K562 (cell line): ENCODE measurements around the gene MTCL3.

Experiments
- ATAC-seq: fragments of 200-7000 bp; cut with Tn5 transposase; 3 replicates; pipeline ENCODE4 v1.9.1; 2020; ENCODE audit warnings: moderate library complexity
- BruUV-seq: library from RNA; stranded (reverse); fragments of 400-500 nt; replicated peaks from 2 replicates; lab custom pipeline; 2021; lab: Mats Ljungman, UMichigan
- CTCF ChIA-PET: fragments of 300-600 bp; formaldehyde crosslinking; extraction: SDS; loops from one replicate; lab custom pipeline; 2021; ENCODE audit warnings: low intra/inter-chr PET ratio; lab: Yijun Ruan, JAX
- POLR2A ChIA-PET: fragments of 300-600, 350-650 bp; sonication (Branson Sonifier 250); formaldehyde crosslinking; extraction: SDS; loops from one replicate; lab custom pipeline; 2021; ENCODE audit warnings: antibody characterized with exemption, inconsistent platforms; lab: Yijun Ruan, JAX
- DNase-seq, 4 experiments: peaks; one replicate each; pipeline versions ENCODE4 v3.0.0 to v3.0.0-alpha.2; 2011 to 2018; ENCODE audit warnings: low spot score in 3 of 4, mixed read lengths in 3 of 4; ENCODE audit errors: extremely low read depth in 1 of 4
- FAIRE-seq: peaks from 2 replicates; lab custom pipeline; 2011; peaks lifted over from hg19 to GRCh38; lab: Jason Lieb, UNC
- H2AFZ ChIP-seq: 2 replicates; pipeline ENCODE4 v1.6.0; 2011; ENCODE audit warnings: low read depth, low read length, control low read depth, inconsistent platforms
- H3K27ac ChIP-seq: fragments of 200-600 bp; 3 replicates; pipeline ENCODE4 v1.8.0; 2011; ENCODE audit warnings: low read depth, mild to moderate bottlenecking, control low read depth, inconsistent platforms, low read length, moderate library complexity, mixed read lengths; ENCODE audit errors: extremely low read depth
- H3K27me3 ChIP-seq, 2 experiments: fragments of 300-600 bp in 1 of 2; 2 replicates in 1 of 2; 3 replicates in 1 of 2; pipeline versions ENCODE4 v1.6.0 to v1.8.0; 2011; ENCODE audit warnings: inconsistent platforms in 2 of 2, low read length in 2 of 2, mild to moderate bottlenecking in 1 of 2, mixed read lengths in 1 of 2, moderate library complexity in 1 of 2; ENCODE audit not compliant: control insufficient read depth in 2 of 2, insufficient read depth in 2 of 2
- H3K36me3 ChIP-seq: fragments of 300-600 bp; 3 replicates; pipeline ENCODE4 v1.8.0; 2011; ENCODE audit warnings: mild to moderate bottlenecking, low read length, inconsistent platforms; ENCODE audit not compliant: control insufficient read depth, insufficient read depth
- H3K4me1 ChIP-seq, 2 experiments: fragments of 200-600 bp in 1 of 2; replicated peaks in 1 of 2; 2 replicates in 1 of 2; 3 replicates in 1 of 2; pipeline versions ENCODE4 v1.5.1 to v1.8.0; 2011; ENCODE audit warnings: inconsistent platforms in 2 of 2, low read length in 2 of 2, mild to moderate bottlenecking in 1 of 2, mixed read lengths in 1 of 2, moderate library complexity in 1 of 2; ENCODE audit not compliant: control insufficient read depth in 2 of 2, insufficient read depth in 2 of 2
- H3K4me2 ChIP-seq: 2 replicates; pipeline ENCODE4 v1.6.1; 2011; ENCODE audit warnings: low read length, control low read depth, inconsistent platforms, mixed read lengths; ENCODE audit not compliant: insufficient read depth
- H3K4me3 ChIP-seq: fragments of 200-600 bp; sonication (generic), shearing (Covaris generic); 2 replicates; pipeline ENCODE4 v1.5.1; 2016; ENCODE audit warnings: control low read depth, inconsistent platforms
- H3K79me2 ChIP-seq: fragments of 200-600 bp; 3 replicates; pipeline ENCODE4 v1.8.0; 2011; ENCODE audit warnings: low read length, inconsistent platforms; ENCODE audit not compliant: control insufficient read depth, insufficient read depth
- H3K9ac ChIP-seq, 2 experiments: 2 replicates each; pipeline versions ENCODE4 v1.6.0 to v1.6.1; 2011; ENCODE audit warnings: low read depth in 2 of 2, low read length in 2 of 2, control low read depth in 1 of 2, inconsistent platforms in 1 of 2, mild to moderate bottlenecking in 1 of 2, mixed read lengths in 1 of 2; ENCODE audit not compliant: insufficient read depth in 1 of 2
- H3K9me1 ChIP-seq: one replicate; pipeline ENCODE4 v1.6.0; 2011; ENCODE audit warnings: inconsistent platforms, mild to moderate bottlenecking, low read length, moderate library complexity; ENCODE audit not compliant: control insufficient read depth, insufficient read depth
- H3K9me3 ChIP-seq: replicated peaks from 2 replicates; pipeline ENCODE4 v1.5.1; 2011; ENCODE audit warnings: low read depth, low read length, inconsistent platforms; ENCODE audit not compliant: control insufficient read depth, insufficient read depth
- H4K20me1 ChIP-seq: replicated peaks from 2 replicates; pipeline ENCODE4 v1.6.1; 2011; ENCODE audit warnings: low read length, inconsistent platforms, mixed read lengths; ENCODE audit not compliant: control insufficient read depth, insufficient read depth
- KDM4B ChIP-seq, 2 experiments: fragments of 450-650 bp in 1 of 2; sonication (generic) in 1 of 2; IDR thresholded peaks; 2 replicates each; pipeline ENCODE4 v1.6.1; 2016 to 2017; ENCODE audit warnings: borderline replicate concordance in 2 of 2, antibody characterized with exemption in 1 of 2, low read depth in 1 of 2, mild to moderate bottlenecking in 1 of 2
- NEUROD1 ChIP-seq: fragments of 150-350 bp; IDR thresholded peaks from 2 replicates; pipeline ENCODE4 v1.6.1; 2014; ENCODE audit warnings: borderline replicate concordance, low read length, low read depth; ENCODE audit not compliant: partially characterized antibody
- SMAD1 ChIP-seq: fragments of 150-350 bp; IDR thresholded peaks from 2 replicates; pipeline ENCODE4 v1.6.1; 2014; ENCODE audit warnings: low read length, low read depth; ENCODE audit not compliant: partially characterized antibody
- ZKSCAN8 ChIP-seq: fragments of 200-800 bp; sonication (Bioruptor generic); IDR thresholded peaks from 2 replicates; pipeline ENCODE4 v1.6.1; 2016; ENCODE audit warnings: missing genetic modification characterization, missing compliant biosample characterization
- ZNF12 ChIP-seq: sonication (generic); formaldehyde crosslinking; IDR thresholded peaks from 2 replicates; pipeline ENCODE4 v1.4.0; 2020; ENCODE audit warnings: mild to moderate bottlenecking, missing genetic modification reagents
- ZNF668 ChIP-seq: fragments of 250-450 bp; sonication (Bioruptor Pico); IDR thresholded peaks from 2 replicates; pipeline ENCODE4 v1.8.0; 2022; ENCODE audit warnings: mild to moderate bottlenecking, inconsistent platforms
- WGBS: fragments of 100-300 bp; shearing (Covaris generic); methylation state at CpG from one replicate; pipeline ENCODE4 v1.1.6; 2016; ENCODE audit warnings: low coverage, mixed read lengths; ENCODE audit not compliant: insufficient coverage; ENCODE audit errors: missing lambda C conversion rate; 5-methylcytosine and 5-hydroxymethylcytosine counted together
- in situ Hi-C: fragments of 300-500 bp; cut with MboI; formaldehyde crosslinking; loops from 4 replicates; pipeline ENCODE4 v1.15.0; 2018; ENCODE audit warnings: inconsistent platforms, mixed read lengths
- intact Hi-C: fragments of 100-400 bp; cut with micrococcal nuclease; formaldehyde crosslinking; loops from 2 replicates; pipeline ENCODE4 v1.14.2; 2022
- TF ChIP-seq, protein P1 (sequence below): fragments of 450-650 bp; IDR thresholded peaks from 2 replicates; pipeline ENCODE4 v1.6.1; 2017; ENCODE audit warnings: antibody characterized with exemption
- TF ChIP-seq, protein P2 (sequence below), 2 experiments: IDR thresholded peaks in 1 of 2; conservative IDR thresholded peaks in 1 of 2; 2 replicates each; pipeline ENCODE4 v1.6.1; 2016; ENCODE audit warnings: low read depth in 2 of 2, mild to moderate bottlenecking in 1 of 2, missing compliant biosample characterization in 1 of 2, missing genetic modification characterization in 1 of 2, moderate library complexity in 1 of 2
- TF ChIP-seq, protein P3 (sequence below): fragments of 250-450 bp; sonication (Bioruptor Pico); IDR thresholded peaks from 2 replicates; pipeline ENCODE4 v1.5.0; 2021; ENCODE audit warnings: mild to moderate bottlenecking, borderline replicate concordance

Gene MTCL3

DNA sequence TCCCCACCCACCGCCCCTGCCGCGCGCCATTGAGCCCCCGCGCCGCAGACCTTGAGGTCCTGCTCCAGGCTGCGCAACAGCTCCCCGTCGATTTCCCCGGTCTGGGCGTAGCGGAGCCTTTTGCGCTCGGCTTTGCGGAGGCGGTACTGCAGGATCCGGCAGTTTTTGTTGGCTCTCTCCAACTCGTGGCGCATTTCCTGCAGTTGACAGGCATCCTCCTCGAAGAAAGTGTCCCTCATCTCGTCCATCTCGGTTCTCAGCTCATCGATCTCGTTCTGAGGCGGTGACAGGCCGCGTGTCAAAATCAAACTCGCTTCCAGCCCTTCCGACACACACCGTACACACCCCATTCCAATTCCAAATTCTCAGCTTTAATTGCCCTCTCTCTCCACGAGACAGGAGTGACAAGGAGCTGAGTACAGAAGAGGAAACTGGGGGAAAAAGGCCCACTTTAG, 4.3 kb downstream of the MTCL3 start (continued):
- TF ChIP-seq ZNF668 (CRISPR knock-in tag), result no peak

DNA sequence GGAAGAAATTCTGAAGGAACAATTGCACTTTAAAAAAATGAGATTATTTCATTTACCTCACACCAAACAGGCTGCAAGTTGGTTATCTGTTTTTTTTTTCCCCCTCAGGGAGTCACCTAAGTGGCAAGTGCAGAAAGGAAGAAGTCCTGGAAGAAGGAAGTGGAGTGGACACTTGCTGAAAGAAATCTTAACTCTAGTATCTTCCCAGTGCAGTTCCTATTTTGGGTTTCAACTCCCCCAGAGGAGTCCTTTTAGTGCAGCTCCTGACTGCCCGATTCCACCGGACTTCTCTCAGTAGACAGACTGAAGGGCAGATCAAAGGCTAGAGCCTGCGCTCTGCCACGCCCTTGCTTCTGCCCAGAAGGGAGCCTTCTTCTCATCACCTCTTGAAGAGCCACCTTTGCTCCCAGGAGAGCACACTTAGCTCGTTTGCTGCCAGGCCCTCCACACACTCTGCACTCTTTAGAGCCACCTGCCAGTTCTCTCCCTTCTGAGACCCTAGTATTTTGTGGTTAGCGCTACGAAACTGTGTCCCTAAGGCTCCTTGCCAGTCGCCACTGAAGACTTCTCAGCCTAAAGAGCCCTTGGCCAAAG, 4.9 kb downstream of the MTCL3 start:
- H3K4me1 ChIP-seq, result peaks cover 0 to 14% of the 10 kb centered on the region in 2 experiments; a peak in 2 of 5 replicates
- ChIA-PET POLR2A (no interaction called here), CTCF (no interaction called here)
- peaks cover 0 to 12% of the 10 kb centered on the region in 2 experiments; a peak in 2 of 5 replicates for H3K27me3 ChIP-seq
- no TSS peak for BruUV-seq
- H2AFZ ChIP-seq, result no peak overlapping the region
- no peak overlapping the region for H3K4me2 ChIP-seq
- no peaks in the 10 kb centered on the region for H3K79me2 ChIP-seq
- H3K27ac ChIP-seq, result no peak overlapping the region
- FAIRE-seq (no peak), DNase-seq (no peak)
- no peaks in the 10 kb centered on the region for H3K9me3 ChIP-seq
- no peaks in the 10 kb centered on the region for H3K36me3 ChIP-seq
- intact Hi-C loops, result no loop called here
- no peak overlapping the region for H3K4me3 ChIP-seq
- in situ Hi-C loops, result no loop called here
- WGBS, result 5% methylated on average over 8 of the region's 8 CpGs
- no peak overlapping the region for H3K9ac ChIP-seq
- TF ChIP-seq NEUROD1 (no peak), ZNF12 (no peak), KDM4B (IDR thresholded peaks at IDR 0.05; ENCODE audit: borderline replicate concordance in 2 of 2, low read depth in 1 of 2) (no peak), ZKSCAN8 (no peak), SMAD1 (no peak)
- TF ChIP-seq, protein P1, sequence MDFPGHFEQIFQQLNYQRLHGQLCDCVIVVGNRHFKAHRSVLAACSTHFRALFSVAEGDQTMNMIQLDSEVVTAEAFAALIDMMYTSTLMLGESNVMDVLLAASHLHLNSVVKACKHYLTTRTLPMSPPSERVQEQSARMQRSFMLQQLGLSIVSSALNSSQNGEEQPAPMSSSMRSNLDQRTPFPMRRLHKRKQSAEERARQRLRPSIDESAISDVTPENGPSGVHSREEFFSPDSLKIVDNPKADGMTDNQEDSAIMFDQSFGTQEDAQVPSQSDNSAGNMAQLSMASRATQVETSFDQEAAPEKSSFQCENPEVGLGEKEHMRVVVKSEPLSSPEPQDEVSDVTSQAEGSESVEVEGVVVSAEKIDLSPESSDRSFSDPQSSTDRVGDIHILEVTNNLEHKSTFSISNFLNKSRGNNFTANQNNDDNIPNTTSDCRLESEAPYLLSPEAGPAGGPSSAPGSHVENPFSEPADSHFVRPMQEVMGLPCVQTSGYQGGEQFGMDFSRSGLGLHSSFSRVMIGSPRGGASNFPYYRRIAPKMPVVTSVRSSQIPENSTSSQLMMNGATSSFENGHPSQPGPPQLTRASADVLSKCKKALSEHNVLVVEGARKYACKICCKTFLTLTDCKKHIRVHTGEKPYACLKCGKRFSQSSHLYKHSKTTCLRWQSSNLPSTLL, result no peak
- TF ChIP-seq, protein P2, sequence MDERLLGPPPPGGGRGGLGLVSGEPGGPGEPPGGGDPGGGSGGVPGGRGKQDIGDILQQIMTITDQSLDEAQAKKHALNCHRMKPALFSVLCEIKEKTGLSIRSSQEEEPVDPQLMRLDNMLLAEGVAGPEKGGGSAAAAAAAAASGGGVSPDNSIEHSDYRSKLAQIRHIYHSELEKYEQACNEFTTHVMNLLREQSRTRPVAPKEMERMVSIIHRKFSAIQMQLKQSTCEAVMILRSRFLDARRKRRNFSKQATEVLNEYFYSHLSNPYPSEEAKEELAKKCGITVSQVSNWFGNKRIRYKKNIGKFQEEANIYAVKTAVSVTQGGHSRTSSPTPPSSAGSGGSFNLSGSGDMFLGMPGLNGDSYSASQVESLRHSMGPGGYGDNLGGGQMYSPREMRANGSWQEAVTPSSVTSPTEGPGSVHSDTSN (CRISPR knock-in tag; IDR thresholded peaks at IDR 0.05; ENCODE audit: low read depth), result no peak
- TF ChIP-seq, protein P2 (tag; conservative IDR thresholded peaks at IDR 0.05; ENCODE audit: low read depth), result no peak
- TF ChIP-seq, protein P3, sequence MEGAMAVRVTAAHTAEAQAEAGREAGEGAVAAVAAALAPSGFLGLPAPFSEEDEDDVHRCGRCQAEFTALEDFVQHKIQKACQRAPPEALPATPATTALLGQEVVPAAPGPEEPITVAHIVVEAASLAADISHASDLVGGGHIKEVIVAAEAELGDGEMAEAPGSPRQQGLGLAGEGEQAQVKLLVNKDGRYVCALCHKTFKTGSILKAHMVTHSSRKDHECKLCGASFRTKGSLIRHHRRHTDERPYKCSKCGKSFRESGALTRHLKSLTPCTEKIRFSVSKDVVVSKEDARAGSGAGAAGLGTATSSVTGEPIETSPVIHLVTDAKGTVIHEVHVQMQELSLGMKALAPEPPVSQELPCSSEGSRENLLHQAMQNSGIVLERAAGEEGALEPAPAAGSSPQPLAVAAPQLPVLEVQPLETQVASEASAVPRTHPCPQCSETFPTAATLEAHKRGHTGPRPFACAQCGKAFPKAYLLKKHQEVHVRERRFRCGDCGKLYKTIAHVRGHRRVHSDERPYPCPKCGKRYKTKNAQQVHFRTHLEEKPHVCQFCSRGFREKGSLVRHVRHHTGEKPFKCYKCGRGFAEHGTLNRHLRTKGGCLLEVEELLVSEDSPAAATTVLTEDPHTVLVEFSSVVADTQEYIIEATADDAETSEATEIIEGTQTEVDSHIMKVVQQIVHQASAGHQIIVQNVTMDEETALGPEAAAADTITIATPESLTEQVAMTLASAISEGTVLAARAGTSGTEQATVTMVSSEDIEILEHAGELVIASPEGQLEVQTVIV (CRISPR knock-in tag), result no peak
- TF ChIP-seq, all 486 proteins: peak for 0
- Histone ChIP-seq H4K20me1 (no peaks in the 10 kb centered on the region), H3K9me1 (peaks cover 2% of the 10 kb centered on the region)
- no peak for ATAC-seq
